ENCODE results near the gene SLC22A5. TPM values are rescaled to one million over a fixed set of nuclear protein-coding genes. Genes with fewer than 3 reads are reported as not detected.

SLC22A5 gene
- polyA plus RNA-seq, 3 donors from 2014 or later = 1.1 to 1.5 (median 1.5) TPM

GRCh38 chr5:132416306-132417009 is 46.9 kb downstream of the SLC22A5 start:
- H3K9me3 Mint-ChIP-seq = peaks cover 0 to 2% (median 0%) of the 10 kb centered on the region in 6 donors
- peaks cover 5 to 15% (median 7%) of the 10 kb centered on the region in 3 donors for H3K27me3 Mint-ChIP-seq (ENCODE audit: low read depth in 3 of 3)
- peaks cover 37 to 45% (median 45%) of the 10 kb centered on the region in 3 donors for H3K36me3 Mint-ChIP-seq
- DNase-seq = no peak
- peak overlapping the region; percentile 62 to 100 (median 84) for H3K4me3 Mint-ChIP-seq
- peak overlapping the region; percentile 98 to 100 (median 100) for H3K27ac Mint-ChIP-seq
- peaks cover 96 to 100% of the 10 kb centered on the region in 2 donors for H3K4me1 Mint-ChIP-seq

DNA sequence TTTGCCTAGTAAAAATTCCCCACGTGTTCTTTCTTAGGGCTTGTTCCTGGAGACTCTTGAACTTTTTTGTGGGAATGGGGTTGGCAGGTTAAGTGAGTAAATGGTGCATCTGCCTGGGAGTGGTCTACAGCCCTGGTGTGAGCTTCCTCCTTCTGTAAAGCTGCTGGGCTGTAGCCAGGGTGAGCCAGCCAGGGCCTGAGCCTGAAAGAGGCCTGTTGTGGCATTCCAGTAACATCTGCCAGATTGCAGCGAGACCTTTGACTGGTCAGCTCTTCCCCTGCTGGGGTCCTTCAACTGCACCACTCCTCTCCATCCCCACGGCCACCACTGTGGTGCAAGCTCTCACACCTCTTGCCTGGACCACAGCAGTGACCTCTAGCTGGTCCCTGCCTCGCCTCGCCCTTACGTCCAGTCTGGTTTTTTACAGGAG is 47.5 kb downstream of the SLC22A5 start:
- Mint-ChIP-seq H3K27ac (peak overlapping the region; percentile 98 to 100 (median 99)), H3K36me3 (peaks cover 37 to 48% (median 43%) of the 10 kb centered on the region in 3 donors), H3K27me3 (ENCODE audit: low read depth in 3 of 3) (peaks cover 3 to 11% (median 8%) of the 10 kb centered on the region in 3 donors), H3K4me1 (peaks cover 96 to 99% of the 10 kb centered on the region in 2 donors), H3K4me3 (peak overlapping the region; percentile 62 to 99 (median 73)), H3K9me3 (peaks cover 0 to 2% (median 0%) of the 10 kb centered on the region in 6 donors)
- no peak for DNase-seq

DNA sequence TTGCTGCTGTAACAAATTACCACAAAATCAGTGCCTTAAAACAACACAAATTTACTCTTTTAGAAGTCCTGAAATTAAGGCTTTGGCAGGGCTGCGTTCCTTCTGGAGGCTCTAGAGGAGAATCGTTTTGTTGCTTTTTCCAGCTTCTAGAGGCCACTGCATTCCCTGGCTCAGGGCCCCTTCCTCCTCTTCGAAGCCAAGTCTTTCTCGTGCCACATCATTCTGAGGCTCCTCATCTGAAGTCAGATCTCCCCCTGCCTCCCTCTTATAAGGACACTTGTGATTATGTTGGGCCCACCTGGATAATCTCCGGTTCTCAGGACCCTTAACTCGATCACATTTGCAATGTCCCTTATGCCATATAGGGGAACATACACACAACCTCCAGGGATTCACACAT is 48.0 kb downstream of the SLC22A5 start:
- DNase-seq = no peak
- peak overlapping the region; percentile 62 to 99 (median 73) for H3K4me3 Mint-ChIP-seq
- H3K9me3 Mint-ChIP-seq = peaks cover 0 to 2% (median 0%) of the 10 kb centered on the region in 6 donors
- peaks cover 98% of the 10 kb centered on the region in 2 donors for H3K4me1 Mint-ChIP-seq
- H3K27me3 Mint-ChIP-seq (ENCODE audit: low read depth in 3 of 3) = peaks cover 3 to 11% (median 8%) of the 10 kb centered on the region in 3 donors
- peak overlapping the region; percentile 98 to 100 (median 99) for H3K27ac Mint-ChIP-seq
- H3K36me3 Mint-ChIP-seq = peaks cover 37 to 50% (median 43%) of the 10 kb centered on the region in 3 donors

- peaks cover 3 to 11% (median 8%) of the 10 kb centered on the region in 3 donors for H3K27me3 Mint-ChIP-seq (ENCODE audit: low read depth in 3 of 3)
- peaks cover 98 to 100% of the 10 kb centered on the region in 2 donors for H3K4me1 Mint-ChIP-seq
- H3K36me3 Mint-ChIP-seq = peaks cover 37 to 52% (median 43%) of the 10 kb centered on the region in 3 donors
- H3K27ac Mint-ChIP-seq = peak overlapping the region; percentile 98 to 100 (median 99)
- peaks cover 0 to 2% (median 0%) of the 10 kb centered on the region in 6 donors for H3K9me3 Mint-ChIP-seq
- no peak for DNase-seq
- peak overlapping the region; percentile 62 to 99 (median 73) for H3K4me3 Mint-ChIP-seq
These were observed 48.5 kb downstream of the SLC22A5 start for GRCh38 chr5:132417889-132418485.

- peaks cover 41 to 55% (median 47%) of the 10 kb centered on the region in 3 donors for H3K36me3 Mint-ChIP-seq
- peaks cover 98 to 100% of the 10 kb centered on the region in 2 donors for H3K4me1 Mint-ChIP-seq
- H3K27me3 Mint-ChIP-seq (ENCODE audit: low read depth in 3 of 3) = peaks cover 2 to 11% (median 8%) of the 10 kb centered on the region in 3 donors
- DNase-seq = no peak
- H3K9me3 Mint-ChIP-seq = peaks cover 0 to under 1% (median 0%) of the 10 kb centered on the region in 6 donors
- H3K4me3 Mint-ChIP-seq = peak overlapping the region; percentile 62 to 99 (median 84)
- peak overlapping the region; percentile 98 to 100 (median 99) for H3K27ac Mint-ChIP-seq
These were observed 49.4 kb downstream of the SLC22A5 start for GRCh38 chr5:132418881-132419280.

GRCh38 chr5:132419502-132420468 is 50.3 kb downstream of the SLC22A5 start:
- peaks cover 2 to 11% (median 8%) of the 10 kb centered on the region in 3 donors for H3K27me3 Mint-ChIP-seq (ENCODE audit: low read depth in 3 of 3)
- peak; percentile 74 to 79 (median 78) for DNase-seq
- peaks cover 98 to 100% of the 10 kb centered on the region in 2 donors for H3K4me1 Mint-ChIP-seq
- H3K36me3 Mint-ChIP-seq = peaks cover 42 to 59% (median 46%) of the 10 kb centered on the region in 3 donors
- H3K9me3 Mint-ChIP-seq = no peaks in the 10 kb centered on the region
- peak overlapping the region; percentile 98 to 100 (median 99) for H3K27ac Mint-ChIP-seq
- peak overlapping the region; percentile 71 to 87 (median 84) for H3K4me3 Mint-ChIP-seq

DNA sequence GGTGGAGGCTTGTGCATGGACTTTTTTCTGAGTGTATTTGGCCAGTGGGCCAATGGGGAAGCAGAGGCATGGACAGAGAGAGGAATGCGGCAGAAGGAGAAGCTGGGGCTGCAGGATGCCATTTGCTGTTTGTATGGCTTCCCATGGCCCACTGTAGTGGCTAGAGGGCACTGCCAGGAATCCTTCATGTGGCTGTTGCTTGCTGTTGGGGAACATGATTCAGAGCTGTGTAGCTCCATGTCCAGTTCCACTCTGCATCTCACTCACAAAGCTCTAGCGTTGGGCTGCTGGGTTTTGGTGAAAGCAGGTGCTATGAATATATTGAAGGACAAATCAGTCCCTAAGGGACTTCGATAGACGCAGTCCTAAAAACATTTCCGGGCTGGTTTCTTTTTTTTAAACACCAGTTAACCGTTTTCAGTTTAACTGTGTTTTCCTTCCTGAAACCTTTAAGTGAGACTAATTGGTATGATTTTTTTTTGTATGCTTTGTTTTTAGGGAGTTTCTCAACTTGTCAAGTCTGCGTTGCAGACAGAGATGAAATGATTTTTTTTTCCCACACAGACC is 51.3 kb downstream of the SLC22A5 start:
- H3K4me3 Mint-ChIP-seq = peak overlapping the region; percentile 71 to 87 (median 84)
- H3K4me1 Mint-ChIP-seq = peaks cover 98 to 100% of the 10 kb centered on the region in 2 donors
- H3K36me3 Mint-ChIP-seq = peaks cover 46 to 65% (median 46%) of the 10 kb centered on the region in 3 donors
- H3K9me3 Mint-ChIP-seq = no peaks in the 10 kb centered on the region
- peak overlapping the region; percentile 98 to 100 (median 99) for H3K27ac Mint-ChIP-seq
- peak; percentile 52 to 57 (median 56) for DNase-seq
- H3K27me3 Mint-ChIP-seq (ENCODE audit: low read depth in 3 of 3) = peaks cover 6 to 15% (median 8%) of the 10 kb centered on the region in 3 donors

DNA sequence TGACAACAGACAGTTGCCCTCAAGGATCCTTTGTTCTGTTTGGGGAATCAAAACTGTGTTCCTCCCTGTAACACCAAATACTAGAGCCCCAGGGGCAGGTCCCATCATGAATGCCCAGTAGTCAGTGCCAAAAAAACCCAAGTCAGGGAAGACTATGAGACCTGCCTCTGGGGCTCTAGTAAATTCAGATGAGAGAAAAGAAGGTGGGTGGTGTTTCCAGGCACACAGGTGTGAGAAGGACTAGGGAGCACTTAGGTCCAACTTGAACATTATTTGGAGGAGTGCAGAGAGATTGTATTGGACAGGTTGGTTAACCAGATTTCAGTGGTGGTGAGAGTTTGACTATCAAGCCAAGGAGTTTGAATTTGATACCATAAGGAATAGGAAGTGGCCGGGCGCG is 52.0 kb downstream of the SLC22A5 start:
- H3K36me3 Mint-ChIP-seq = peaks cover 46 to 65% (median 46%) of the 10 kb centered on the region in 3 donors
- DNase-seq = no peak
- peak overlapping the region; percentile 98 to 100 (median 99) for H3K27ac Mint-ChIP-seq

DNA sequence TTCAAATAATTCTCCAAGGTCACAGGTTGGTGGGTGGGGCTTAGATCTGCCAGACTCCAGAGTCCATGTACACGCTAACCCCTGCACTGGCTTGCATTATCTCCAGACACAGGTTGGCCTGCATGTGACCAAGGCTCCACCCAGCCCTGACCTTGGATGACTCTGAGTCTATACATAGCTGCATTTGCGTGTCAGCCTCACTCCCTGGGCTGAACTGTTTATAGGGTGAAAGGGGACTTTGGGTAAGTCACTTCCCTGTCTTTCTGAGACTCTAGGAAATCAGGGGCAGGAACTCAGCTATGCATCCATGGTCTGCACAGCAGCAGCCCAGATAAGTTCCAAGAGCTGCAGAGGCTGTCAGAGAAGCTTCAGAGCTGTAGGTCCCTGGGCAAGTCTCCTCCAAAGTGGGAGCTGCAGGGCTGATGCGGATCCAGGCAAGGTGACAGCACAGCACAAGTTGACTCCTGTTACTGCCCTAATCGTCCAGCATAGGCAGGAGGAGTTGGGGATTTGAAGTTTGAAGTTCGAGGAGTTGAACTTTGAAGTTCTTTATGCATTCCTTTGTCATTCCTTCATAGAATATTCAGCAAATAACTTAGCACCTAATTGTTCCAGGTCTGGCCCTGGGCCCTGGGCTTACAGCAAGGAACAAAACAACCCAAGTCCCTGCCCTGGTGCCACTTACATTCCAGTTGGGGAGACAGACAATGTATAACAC is 53.4 kb downstream of the SLC22A5 start:
- Mint-ChIP-seq H3K27ac (peak overlapping the region; percentile 98 to 100 (median 99)), H3K27me3 (ENCODE audit: low read depth in 3 of 3) (peaks cover 10 to 27% (median 24%) of the 10 kb centered on the region in 3 donors), H3K36me3 (peaks cover 45 to 57% (median 45%) of the 10 kb centered on the region in 3 donors), H3K9me3 (no peaks in the 10 kb centered on the region), H3K4me3 (peak overlapping the region; percentile 74 to 85 (median 83)), H3K4me1 (peaks cover 98 to 100% of the 10 kb centered on the region in 2 donors)
- DNase-seq = no peak

More for the DNA sequence above, 52.0 kb downstream of the SLC22A5 start:
- Mint-ChIP-seq H3K27me3 (ENCODE audit: low read depth in 3 of 3) (peaks cover 6 to 17% (median 12%) of the 10 kb centered on the region in 3 donors), H3K4me3 (peak overlapping the region; percentile 71 to 87 (median 84)), H3K9me3 (no peaks in the 10 kb centered on the region), H3K4me1 (peaks cover 98 to 100% of the 10 kb centered on the region in 2 donors)

DNA sequence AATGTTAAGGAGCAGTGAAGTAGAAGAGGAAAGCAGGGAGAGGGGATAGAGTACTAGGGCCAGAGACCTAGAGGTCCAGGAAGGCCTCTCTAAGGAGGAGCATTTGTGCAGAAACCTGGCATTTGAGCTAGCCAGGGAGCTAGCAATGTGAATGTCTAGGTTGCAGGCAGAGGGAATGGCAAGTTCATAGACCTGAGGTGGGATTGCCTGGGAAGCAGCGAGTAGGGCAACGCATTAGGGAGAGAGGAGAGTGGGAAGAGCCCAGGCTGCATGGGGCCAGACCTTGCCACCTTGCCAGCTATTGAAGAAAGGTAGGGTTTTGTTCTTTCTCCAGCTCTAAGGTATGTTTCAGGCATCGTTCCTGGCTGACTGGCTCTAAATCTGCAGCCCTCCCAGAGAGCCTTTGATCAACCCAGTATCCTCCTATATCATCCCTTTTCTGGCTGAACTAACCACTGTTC is 54.0 kb downstream of the SLC22A5 start:
- DNase-seq = no peak
- peaks cover 10 to 29% (median 24%) of the 10 kb centered on the region in 3 donors for H3K27me3 Mint-ChIP-seq (ENCODE audit: low read depth in 3 of 3)
- peaks cover 98 to 100% of the 10 kb centered on the region in 2 donors for H3K4me1 Mint-ChIP-seq
- peaks cover 40 to 52% (median 43%) of the 10 kb centered on the region in 3 donors for H3K36me3 Mint-ChIP-seq
- no peaks in the 10 kb centered on the region for H3K9me3 Mint-ChIP-seq
- H3K4me3 Mint-ChIP-seq = peak overlapping the region; percentile 74 to 85 (median 83)
- peak overlapping the region; percentile 98 to 100 (median 99) for H3K27ac Mint-ChIP-seq

- Mint-ChIP-seq H3K4me1 (peaks cover 98 to 100% of the 10 kb centered on the region in 2 donors), H3K36me3 (peaks cover 32 to 47% (median 42%) of the 10 kb centered on the region in 3 donors), H3K9me3 (no peaks in the 10 kb centered on the region), H3K4me3 (peak overlapping the region; percentile 78 to 87 (median 84)), H3K27ac (peak overlapping the region; percentile 98 to 100 (median 99)), H3K27me3 (ENCODE audit: low read depth in 3 of 3) (peaks cover 10 to 33% (median 24%) of the 10 kb centered on the region in 3 donors)
- no peak for DNase-seq
These were observed 54.8 kb downstream of the SLC22A5 start for GRCh38 chr5:132424167-132424880.

Measured in immature natural killer cell (primary cell).